GM10248 (cell line): Measurements from ENCODE around the gene AKR1B1.

Source experiments
- CTCF ChIA-PET: fragments of 300-600 bp; sonication (Branson Sonifier 250); formaldehyde crosslinking; extraction: SDS; loops from one replicate; lab custom pipeline; 2021; ENCODE audit warnings: antibody characterized with exemption; lab: Yijun Ruan, JAX
- POLR2A ChIA-PET: fragments of 350-650 bp; sonication (Branson Sonifier 250); formaldehyde crosslinking; extraction: SDS; loops from one replicate; lab custom pipeline; 2020; ENCODE audit warnings: antibody characterized with exemption; lab: Yijun Ruan, JAX
- DNase-seq: peaks from one replicate; pipeline ENCODE4 v3.0.0; 2012; ENCODE audit errors: extremely low spot score
- CTCF ChIP-seq: IDR thresholded peaks from 2 replicates; pipeline ENCODE4 v1.5.1; 2012; ENCODE audit warnings: mild to moderate bottlenecking, low read depth; ENCODE audit errors: extremely low read depth, missing control alignments, control extremely low read depth

AKR1B1 gene

GRCh38 chr7:134474828-134475227 is 15.9 kb upstream of the AKR1B1 start:
- ChIA-PET POLR2A (interaction anchor here (0.7 kb wide), 1 partner anchor 10 kb away, joined by 3 read pairs; no protein-coding TSS in a partner anchor), CTCF (interaction anchor here (0.9 kb wide), 1 partner anchor 13 kb away, joined by 3 read pairs; no protein-coding TSS in a partner anchor)
- no peak for DNase-seq
- no peak for TF ChIP-seq CTCF

GRCh38 chr7:134473861-134474291 is 15.0 kb upstream of the AKR1B1 start:
- ChIA-PET CTCF (no interaction called here), POLR2A (no interaction called here)
- no peak for DNase-seq
- no peak for TF ChIP-seq CTCF

DNA sequence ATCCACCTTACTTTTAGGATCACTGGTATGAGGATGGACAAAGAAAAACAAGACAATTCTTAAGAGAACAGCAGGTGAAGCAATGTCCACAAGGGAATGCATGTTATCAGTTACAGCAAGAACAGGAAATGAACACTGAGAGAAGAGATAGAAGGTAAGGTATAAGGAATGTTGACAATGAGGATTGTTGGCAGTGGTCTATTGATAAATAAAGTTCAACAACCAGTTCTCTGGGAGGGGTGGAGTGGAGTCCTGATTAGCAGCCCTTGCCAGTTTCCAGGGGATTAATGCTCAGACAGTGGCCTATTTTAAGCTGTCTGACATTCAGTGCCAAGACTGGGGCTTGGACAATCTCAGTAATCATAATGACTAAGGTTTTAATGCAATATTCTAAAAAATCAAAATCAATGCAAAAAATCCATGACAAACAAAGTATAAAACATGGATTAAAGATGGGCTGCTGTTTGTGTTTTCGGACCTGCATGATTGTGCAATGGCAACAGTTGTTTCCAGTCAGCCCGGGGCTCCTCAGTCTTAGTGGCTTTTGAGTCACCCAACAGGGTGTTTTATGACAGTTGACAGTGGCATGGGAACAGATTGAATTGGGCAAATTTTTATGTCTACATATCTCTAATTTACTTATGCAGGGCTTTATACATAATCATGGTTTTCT is 13.8 kb upstream of the AKR1B1 start:
- ChIA-PET POLR2A (no interaction called here), CTCF (no interaction called here)
- no peak for TF ChIP-seq CTCF
- DNase-seq = no peak

DNA sequence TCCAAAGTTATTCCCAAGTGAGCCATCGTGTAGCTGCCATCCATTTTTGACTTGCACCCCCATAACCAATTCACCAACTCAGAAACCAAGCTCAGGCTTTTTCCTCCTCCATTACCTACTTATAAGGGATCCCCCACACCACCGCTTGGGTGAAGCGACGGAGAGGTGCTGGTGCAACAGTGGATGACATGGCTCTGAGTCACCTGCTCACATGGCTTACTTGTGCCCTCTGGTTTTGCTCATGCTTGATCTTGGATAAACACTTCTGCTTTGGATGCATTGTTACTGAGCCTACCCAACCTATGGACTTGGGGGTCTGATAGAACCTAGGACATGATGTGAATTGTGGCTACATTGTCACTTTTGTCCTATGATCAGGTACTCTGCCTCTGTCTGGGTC is 12.0 kb upstream of the AKR1B1 start:
- no peak for TF ChIP-seq CTCF
- ChIA-PET POLR2A (no interaction called here), CTCF (interaction anchor here (1.5 kb wide), 1 partner anchor 43 kb away, joined by 3 read pairs; no protein-coding TSS in a partner anchor)
- DNase-seq = no peak

GRCh38 chr7:134469622-134470021 is 10.7 kb upstream of the AKR1B1 start:
- ChIA-PET CTCF (no interaction called here), POLR2A (no interaction called here)
- no peak for DNase-seq
- TF ChIP-seq CTCF = no peak

DNA sequence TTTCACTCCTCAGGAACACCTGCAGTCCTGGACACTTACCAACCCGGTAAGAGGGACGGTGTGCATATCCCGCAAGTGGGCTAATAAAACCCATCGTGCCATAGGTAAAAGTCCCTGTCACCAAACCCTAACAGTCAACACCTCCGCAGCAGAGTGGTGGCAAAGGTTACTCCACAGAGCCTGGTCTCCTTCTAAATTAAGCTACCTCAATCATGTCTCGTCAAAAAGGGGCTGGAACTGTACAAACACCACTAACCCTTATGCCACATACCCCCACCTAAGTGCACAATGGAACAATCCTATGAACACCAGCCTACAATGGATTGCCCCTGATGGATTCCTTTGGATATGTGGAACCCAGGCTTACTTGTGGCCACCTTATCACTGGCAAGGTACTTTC is 9.6 kb upstream of the AKR1B1 start:
- POLR2A ChIA-PET = no interaction called here

More for the DNA sequence above, 9.6 kb upstream of the AKR1B1 start:
- CTCF ChIA-PET = no interaction called here
- no peak for DNase-seq
- no peak for TF ChIP-seq CTCF
